Endothelial cell of umbilical vein (primary cell): Measurements from ENCODE around the gene ARSD. TPM values are rescaled to one million over a fixed set of nuclear protein-coding genes. Genes with fewer than 3 reads are reported as not detected.

Source experiments
- BruUV-seq: library from RNA; stranded (reverse); fragments of 400-500 nt; replicated peaks from 2 replicates; lab custom pipeline; 2021; lab: Mats Ljungman, UMichigan
- CTCF ChIA-PET: fragments of 300-600, 350-600 bp; sonication (Branson Sonifier 250); formaldehyde crosslinking; loops from one replicate; lab custom pipeline; 2021; ENCODE audit warnings: antibody characterized with exemption, inconsistent platforms; lab: Charles Lee
- POLR2A ChIA-PET: fragments of 300-600, 350-600 bp; sonication (Branson Sonifier 250); formaldehyde crosslinking; loops from one replicate; lab custom pipeline; 2021; ENCODE audit warnings: antibody characterized with exemption, inconsistent platforms; lab: Charles Lee
- DNase-seq: peaks from one replicate; pipeline ENCODE4 v3.0.0-alpha.2; 2011; ENCODE audit warnings: low read depth, low spot score
- FAIRE-seq: peaks from 2 replicates; lab custom pipeline; 2011; peaks lifted over from hg19 to GRCh38; lab: Jason Lieb, UNC
- H2AFZ ChIP-seq: 2 replicates; pipeline ENCODE4 v1.6.0; 2012; ENCODE audit warnings: low read depth, low read length, control low read depth, inconsistent platforms
- H3K27ac ChIP-seq: 2 replicates; pipeline ENCODE4 v1.5.1; 2011; ENCODE audit warnings: low read depth, mild to moderate bottlenecking, control low read depth, low read length, moderate library complexity; ENCODE audit not compliant: insufficient read depth
- H3K27me3 ChIP-seq, 2 experiments: 2 replicates each; pipeline versions ENCODE4 v1.6.0 to v1.6.1; 2011; ENCODE audit warnings: low read length in 2 of 2, mixed read lengths in 1 of 2; ENCODE audit not compliant: control insufficient read depth in 2 of 2, insufficient read depth in 2 of 2
- H3K36me3 ChIP-seq, 2 experiments: 2 replicates in 1 of 2; 3 replicates in 1 of 2; pipeline ENCODE4 v1.5.1; 2011; ENCODE audit warnings: low read length in 2 of 2, mild to moderate bottlenecking in 1 of 2, moderate library complexity in 1 of 2; ENCODE audit not compliant: control insufficient read depth in 2 of 2, insufficient read depth in 2 of 2; ENCODE audit errors: extremely low read depth in 1 of 2
- H3K4me1 ChIP-seq: 3 replicates; pipeline ENCODE4 v1.5.1; 2011; ENCODE audit warnings: mild to moderate bottlenecking, low read length; ENCODE audit not compliant: control insufficient read depth, insufficient read depth; ENCODE audit errors: extremely low read depth
- H3K4me2 ChIP-seq: 2 replicates; pipeline ENCODE4 v1.6.1; 2011; ENCODE audit warnings: low read length, control low read depth, mixed read lengths; ENCODE audit not compliant: insufficient read depth
- H3K4me3 ChIP-seq, 3 experiments: fragments of 200-600 bp in 1 of 3; sonication (generic), shearing (Covaris generic) in 1 of 3; replicated peaks in 1 of 3; 2 replicates each; pipeline ENCODE4 v1.5.1; 2011 to 2016; ENCODE audit warnings: control low read depth in 3 of 3, low read length in 3 of 3, mild to moderate bottlenecking in 2 of 3, inconsistent platforms in 1 of 3, low read depth in 1 of 3, moderate library complexity in 1 of 3; ENCODE audit not compliant: insufficient read depth in 1 of 3
- H3K79me2 ChIP-seq: 2 replicates; pipeline ENCODE4 v1.6.0; 2012; ENCODE audit warnings: low read length, inconsistent platforms; ENCODE audit not compliant: control insufficient read depth, insufficient read depth
- H3K9ac ChIP-seq: replicated peaks from 2 replicates; pipeline ENCODE3; 2011; ENCODE audit warnings: low read length, control low read depth; ENCODE audit not compliant: insufficient read depth; ENCODE audit errors: extremely low read depth
- H3K9me1 ChIP-seq: replicated peaks from 3 replicates; pipeline ENCODE4 v1.6.0; 2011; ENCODE audit warnings: mild to moderate bottlenecking, low read length; ENCODE audit not compliant: control insufficient read depth, insufficient read depth; ENCODE audit errors: extremely low read depth
- H3K9me3 ChIP-seq: replicated peaks from 2 replicates; pipeline ENCODE4 v1.5.1; 2012; ENCODE audit warnings: low read length, inconsistent platforms; ENCODE audit not compliant: control insufficient read depth, insufficient read depth
- H4K20me1 ChIP-seq: replicated peaks from 2 replicates; pipeline ENCODE3; 2011; ENCODE audit warnings: mild to moderate bottlenecking, low read length; ENCODE audit not compliant: control insufficient read depth, insufficient read depth; ENCODE audit errors: extremely low read depth
- CTCF ChIP-seq, 2 donors: IDR thresholded peaks; 1 replicate in 1 of 2; 2 replicates in 1 of 2; pipeline ENCODE4 v1.5.1; 2011; ENCODE audit warnings: low read length in 2 of 2, mild to moderate bottlenecking in 2 of 2, moderate library complexity in 2 of 2, control low read depth in 1 of 2, inconsistent platforms in 1 of 2, low read depth in 1 of 2; ENCODE audit not compliant: insufficient read depth in 1 of 2; ENCODE audit errors: extremely low read depth in 1 of 2
- GATA2 ChIP-seq: IDR thresholded peaks from 2 replicates; pipeline ENCODE4 v1.7.0; 2011; ENCODE audit warnings: low read depth, mild to moderate bottlenecking, moderate library complexity, mixed read lengths, low read length; ENCODE audit not compliant: insufficient read length, insufficient read depth
- MYC ChIP-seq: IDR thresholded peaks from one replicate; pipeline ENCODE4 v1.6.1; 2011; ENCODE audit warnings: mild to moderate bottlenecking, low read depth, low read length
- POLR2A ChIP-seq: IDR thresholded peaks from 2 replicates; pipeline ENCODE4 v1.6.1; 2012; ENCODE audit warnings: low read depth, mild to moderate bottlenecking, control low read depth, low read length
- POLR2AphosphoS5 ChIP-seq: IDR thresholded peaks from 2 replicates; pipeline ENCODE4 v1.6.1; 2012; ENCODE audit warnings: low read depth, mild to moderate bottlenecking, control low read depth, low read length, moderate library complexity; ENCODE audit not compliant: insufficient read depth
- dilution Hi-C: fragments of 300-500 bp; cut with MboI; formaldehyde crosslinking; loops from one replicate; pipeline ENCODE4 v1.15.0; 2019; ENCODE audit warnings: low sequenced_read_pairs; ENCODE audit not compliant: extremely low pct_ligation_motif_present
- intact Hi-C: fragments of 100-400 bp; cut with micrococcal nuclease; formaldehyde crosslinking; loops from one replicate; pipeline ENCODE4 v1.10.0; 2022
- polyA plus RNA-seq, 4 experiments: library from polyadenylated mRNA; depleted of rRNA in 3 of 4; stranded (reverse) in 3 of 4; unstranded in 1 of 4; fragments of >200 nt; gene quantifications; 2 replicates each; pipeline versions ENCODE4 v1.2.1 to v1.2.3, GENCODE V29; 2011 to 2012; ENCODE audit warnings: missing spikeins in 1 of 4
- total RNA-seq: library from RNA; stranded (reverse); gene quantifications from 2 replicates; pipeline ENCODE4 v1.2.3, GENCODE V29; 2021

Gene ARSD
- total and polyA plus RNA-seq, 2 donors (not counting 3 experiments of a cell fraction or from before 2014, with no cell fraction given), result 15.5 to 18.6 TPM

- no peaks in the 10 kb centered on the region for H3K36me3 ChIP-seq
- no peaks in the 10 kb centered on the region for H3K9me3 ChIP-seq
- H3K9ac ChIP-seq, result no peak overlapping the region
- POLR2A ChIA-PET, result no interaction called here
- no TSS peak for BruUV-seq
- H2AFZ ChIP-seq, result no peak overlapping the region
- dilution Hi-C loops (no loop called here), intact Hi-C loops (loop anchor here (10.0 kb wide), 1 partner anchor 746 kb away; no protein-coding TSS in a partner anchor)
- DNase-seq (no peak), FAIRE-seq (no peak)
- H3K27ac ChIP-seq, result no peak overlapping the region
- TF ChIP-seq POLR2A (no peak), CTCF (IDR thresholded peaks at IDR 0.05; ENCODE audit: extremely low read depth in 1 of 2, insufficient read depth in 1 of 2, low read depth in 1 of 2, low read length in 2 of 2) (no peak)
- CTCF ChIA-PET, result no interaction called here
- H3K4me1 ChIP-seq, result peaks cover 3% of the 10 kb centered on the region
- no peaks in the 10 kb centered on the region for H3K27me3 ChIP-seq
- no peak overlapping the region for H3K4me2 ChIP-seq
- H3K79me2 ChIP-seq, result no peaks in the 10 kb centered on the region
- no peaks in the 10 kb centered on the region for H4K20me1 ChIP-seq
- no peaks in the 10 kb centered on the region for H3K9me1 ChIP-seq
- no peak overlapping the region for H3K4me3 ChIP-seq
Measured at GRCh38 chrX:2888309-2888708, 40.8 kb downstream of the ARSD start.

DNA sequence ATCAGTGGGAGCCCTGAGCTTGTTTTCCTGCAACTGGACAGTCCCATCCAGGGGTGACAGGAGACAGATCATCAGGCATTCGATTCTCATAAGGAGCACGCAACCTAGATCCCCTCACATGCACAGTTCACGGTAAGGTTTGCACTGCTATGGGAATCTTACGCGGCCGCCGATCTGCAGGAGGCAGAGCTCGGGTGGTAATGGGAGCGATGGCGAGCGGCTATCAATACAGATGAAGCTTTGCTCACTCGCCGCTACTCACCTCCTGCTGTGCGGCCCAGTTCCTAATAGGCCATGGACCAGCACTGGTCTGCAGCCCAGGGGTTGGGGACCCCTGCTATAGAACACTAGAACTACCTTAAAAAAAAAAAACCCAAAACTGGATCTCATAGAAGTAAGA lies 45.4 kb downstream of the ARSD start:
- POLR2A ChIA-PET, result no interaction called here
- no peak overlapping the region for H3K27ac ChIP-seq
- H3K36me3 ChIP-seq, result no peaks in the 10 kb centered on the region
- DNase-seq (no peak), FAIRE-seq (no peak)
- H2AFZ ChIP-seq, result no peak overlapping the region
- no peak overlapping the region for H3K9ac ChIP-seq
- no peaks in the 10 kb centered on the region for H3K9me1 ChIP-seq
- BruUV-seq, result no TSS peak
- H3K9me3 ChIP-seq, result no peaks in the 10 kb centered on the region
- no peaks in the 10 kb centered on the region for H3K27me3 ChIP-seq
- TF ChIP-seq POLR2AphosphoS5, result no peak
- TF ChIP-seq GATA2, result no peak
- TF ChIP-seq MYC, result no peak
- no peak for TF ChIP-seq CTCF (IDR thresholded peaks at IDR 0.05; ENCODE audit: extremely low read depth in 1 of 2, insufficient read depth in 1 of 2, low read depth in 1 of 2, low read length in 2 of 2)
- no peaks in the 10 kb centered on the region for H4K20me1 ChIP-seq
- dilution Hi-C loops (no loop called here), intact Hi-C loops (loop anchor here (10.0 kb wide), 1 partner anchor 751 kb away; no protein-coding TSS in a partner anchor)
- no peaks in the 10 kb centered on the region for H3K79me2 ChIP-seq
- CTCF ChIA-PET, result no interaction called here
- H3K4me3 ChIP-seq, result no peak overlapping the region
- H3K4me1 ChIP-seq, result no peaks in the 10 kb centered on the region
- H3K4me2 ChIP-seq, result no peak overlapping the region
